ENCODE results near the gene APOB.

Gene APOB

GRCh38 chr2:21043744-21044532 is at the start of gene APOB:
TSS of gene APOB (minus strand) at chr2:21044073. CDS start at chr2:21043945, 128 bp downstream.
- DNase-seq = no peak

GRCh38 chr2:21092308-21092869 is 48.5 kb upstream of the APOB start:
- TF ChIP-seq POLR2A (IDR thresholded peaks at IDR 0.05; ENCODE audit: low read length) (no peak), GATA1 (IDR thresholded peaks at IDR 0.05; ENCODE audit: low read depth, low read length) (no peak)
- DNase-seq = no peak

More at GRCh38 chr2:21043744-21044532, at the start of gene APOB:
- TF ChIP-seq GATA1 (IDR thresholded peaks at IDR 0.05; ENCODE audit: low read depth, low read length) (no peak), POLR2A (IDR thresholded peaks at IDR 0.05; ENCODE audit: low read length) (no peak)

GRCh38 chr2:21084401-21084800 is 40.5 kb upstream of the APOB start:
- DNase-seq = no peak
- TF ChIP-seq POLR2A (IDR thresholded peaks at IDR 0.05; ENCODE audit: low read length) (no peak), GATA1 (IDR thresholded peaks at IDR 0.05; ENCODE audit: low read depth, low read length) (no peak)

- no peak for DNase-seq
- TF ChIP-seq POLR2A (IDR thresholded peaks at IDR 0.05; ENCODE audit: low read length) (no peak), GATA1 (IDR thresholded peaks at IDR 0.05; ENCODE audit: low read depth, low read length) (no peak)
Observed at GRCh38 chr2:21083482-21083881, 39.6 kb upstream of the APOB start.

- TF ChIP-seq GATA1 (IDR thresholded peaks at IDR 0.05; ENCODE audit: low read depth, low read length) = no peak
- no peak for TF ChIP-seq POLR2A (IDR thresholded peaks at IDR 0.05; ENCODE audit: low read length)
Observed at GRCh38 chr2:21078296-21078695, 34.4 kb upstream of the APOB start.

GRCh38 chr2:21072477-21073242 is 28.8 kb upstream of the APOB start:
- no peak for DNase-seq
- TF ChIP-seq POLR2A (IDR thresholded peaks at IDR 0.05; ENCODE audit: low read length) = no peak
- TF ChIP-seq GATA1 (IDR thresholded peaks at IDR 0.05; ENCODE audit: low read depth, low read length) = no peak

More at GRCh38 chr2:21078296-21078695, 34.4 kb upstream of the APOB start:
- DNase-seq = no peak

GRCh38 chr2:21070341-21071257 is 26.7 kb upstream of the APOB start:
- DNase-seq = no peak

GRCh38 chr2:21069746-21070340 is 26.0 kb upstream of the APOB start:
- TF ChIP-seq GATA1 (IDR thresholded peaks at IDR 0.05; ENCODE audit: low read depth, low read length) (no peak), POLR2A (IDR thresholded peaks at IDR 0.05; ENCODE audit: low read length) (no peak)

More at GRCh38 chr2:21070341-21071257, 26.7 kb upstream of the APOB start:
- TF ChIP-seq GATA1 (IDR thresholded peaks at IDR 0.05; ENCODE audit: low read depth, low read length) = no peak
- TF ChIP-seq POLR2A (IDR thresholded peaks at IDR 0.05; ENCODE audit: low read length) = no peak

GRCh38 chr2:21067859-21068537 is 24.1 kb upstream of the APOB start:
- TF ChIP-seq POLR2A (IDR thresholded peaks at IDR 0.05; ENCODE audit: low read length) (no peak), GATA1 (IDR thresholded peaks at IDR 0.05; ENCODE audit: low read depth, low read length) (no peak)

More at GRCh38 chr2:21069746-21070340, 26.0 kb upstream of the APOB start:
- no peak for DNase-seq

GRCh38 chr2:21067125-21067524 is 23.3 kb upstream of the APOB start:
- DNase-seq = no peak
- TF ChIP-seq POLR2A (IDR thresholded peaks at IDR 0.05; ENCODE audit: low read length) (no peak), GATA1 (IDR thresholded peaks at IDR 0.05; ENCODE audit: low read depth, low read length) (no peak)

More at GRCh38 chr2:21067859-21068537, 24.1 kb upstream of the APOB start:
- no peak for DNase-seq

GRCh38 chr2:21059885-21060610 is 16.2 kb upstream of the APOB start:
- DNase-seq = no peak
- TF ChIP-seq GATA1 (IDR thresholded peaks at IDR 0.05; ENCODE audit: low read depth, low read length) = no peak
- no peak for TF ChIP-seq POLR2A (IDR thresholded peaks at IDR 0.05; ENCODE audit: low read length)

GRCh38 chr2:21057097-21057496 is 13.2 kb upstream of the APOB start:
- no peak for DNase-seq
- TF ChIP-seq GATA1 (IDR thresholded peaks at IDR 0.05; ENCODE audit: low read depth, low read length) (no peak), POLR2A (IDR thresholded peaks at IDR 0.05; ENCODE audit: low read length) (no peak)
